Fibroblast of skin of left quadriceps (primary cell): ENCODE results near the gene SLC12A8.

Experiments used
- DNase-seq, 2 experiments: peaks; one replicate each; pipeline ENCODE4 v3.0.0-alpha.2; 2013; ENCODE audit warnings: low read depth in 2 of 2

Gene SLC12A8, protein sequence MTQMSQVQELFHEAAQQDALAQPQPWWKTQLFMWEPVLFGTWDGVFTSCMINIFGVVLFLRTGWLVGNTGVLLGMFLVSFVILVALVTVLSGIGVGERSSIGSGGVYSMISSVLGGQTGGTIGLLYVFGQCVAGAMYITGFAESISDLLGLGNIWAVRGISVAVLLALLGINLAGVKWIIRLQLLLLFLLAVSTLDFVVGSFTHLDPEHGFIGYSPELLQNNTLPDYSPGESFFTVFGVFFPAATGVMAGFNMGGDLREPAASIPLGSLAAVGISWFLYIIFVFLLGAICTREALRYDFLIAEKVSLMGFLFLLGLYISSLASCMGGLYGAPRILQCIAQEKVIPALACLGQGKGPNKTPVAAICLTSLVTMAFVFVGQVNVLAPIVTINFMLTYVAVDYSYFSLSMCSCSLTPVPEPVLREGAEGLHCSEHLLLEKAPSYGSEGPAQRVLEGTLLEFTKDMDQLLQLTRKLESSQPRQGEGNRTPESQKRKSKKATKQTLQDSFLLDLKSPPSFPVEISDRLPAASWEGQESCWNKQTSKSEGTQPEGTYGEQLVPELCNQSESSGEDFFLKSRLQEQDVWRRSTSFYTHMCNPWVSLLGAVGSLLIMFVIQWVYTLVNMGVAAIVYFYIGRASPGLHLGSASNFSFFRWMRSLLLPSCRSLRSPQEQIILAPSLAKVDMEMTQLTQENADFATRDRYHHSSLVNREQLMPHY

DNA sequence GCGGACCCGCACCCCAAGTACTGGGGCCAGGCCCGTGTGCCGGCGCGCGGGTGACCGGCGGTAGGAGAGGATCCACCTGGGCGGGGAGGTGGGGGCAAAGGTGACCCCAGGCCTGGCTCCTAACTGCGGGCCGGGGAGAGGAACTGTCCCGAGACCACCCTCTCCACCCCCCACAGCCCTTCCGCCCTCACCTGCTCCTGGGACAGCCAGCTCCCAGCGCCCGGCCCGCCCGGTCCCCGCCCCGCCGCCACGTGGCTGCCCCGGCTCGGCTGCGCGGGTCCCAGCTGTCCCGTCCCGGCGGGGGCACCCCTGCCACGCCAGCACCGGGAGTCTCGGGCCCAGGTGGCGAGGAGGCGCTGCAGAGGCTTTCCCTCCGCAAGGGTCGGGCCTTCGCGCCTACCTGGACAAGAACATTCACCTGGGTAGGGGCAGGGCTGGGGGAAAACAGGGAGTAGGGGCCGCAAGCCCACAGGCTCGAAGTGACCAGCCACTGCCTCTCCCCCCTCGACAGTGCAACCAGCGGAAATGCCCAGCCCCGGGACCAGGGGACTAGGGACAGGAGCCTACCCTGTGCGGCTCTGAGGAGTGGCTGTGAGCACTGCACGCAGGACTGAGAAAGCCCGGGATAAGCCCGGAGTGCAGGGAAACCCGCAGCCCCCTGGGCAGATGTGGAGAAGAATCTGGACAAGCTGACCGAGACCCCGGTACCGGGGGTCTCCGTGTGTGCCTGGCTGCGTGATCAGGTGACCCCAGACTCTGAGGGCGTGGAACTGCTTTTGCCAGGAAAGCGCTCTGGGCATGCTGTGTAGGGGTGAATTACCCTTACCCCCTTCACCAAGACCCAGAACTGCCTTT lies at the start of gene SLC12A8:
SLC12A8 (minus strand) TSS at position 240 of the 855 bp plus-strand sequence. CDS start 1,399 bp downstream, outside the sequence.
- DNase-seq, result no peak

DNA sequence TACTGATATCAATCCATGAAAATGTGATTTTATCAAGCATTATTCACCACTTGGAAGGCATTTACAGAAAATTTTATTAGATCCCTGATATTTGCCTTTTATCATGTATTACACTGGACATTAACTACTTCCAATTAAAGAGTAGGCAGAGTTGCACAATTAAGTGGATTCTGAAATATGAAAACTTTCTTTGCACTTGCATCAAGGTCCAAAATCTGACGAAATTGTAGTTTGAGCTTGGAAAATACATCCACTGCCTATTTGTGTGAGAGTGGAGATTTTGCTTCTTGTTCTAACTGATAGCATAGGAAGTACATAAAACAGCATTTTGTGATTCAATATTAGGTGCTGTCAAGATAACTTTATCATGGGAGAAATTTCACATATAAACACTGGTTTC lies 49.6 kb upstream of the SLC12A8 start:
- no peak for DNase-seq

DNA sequence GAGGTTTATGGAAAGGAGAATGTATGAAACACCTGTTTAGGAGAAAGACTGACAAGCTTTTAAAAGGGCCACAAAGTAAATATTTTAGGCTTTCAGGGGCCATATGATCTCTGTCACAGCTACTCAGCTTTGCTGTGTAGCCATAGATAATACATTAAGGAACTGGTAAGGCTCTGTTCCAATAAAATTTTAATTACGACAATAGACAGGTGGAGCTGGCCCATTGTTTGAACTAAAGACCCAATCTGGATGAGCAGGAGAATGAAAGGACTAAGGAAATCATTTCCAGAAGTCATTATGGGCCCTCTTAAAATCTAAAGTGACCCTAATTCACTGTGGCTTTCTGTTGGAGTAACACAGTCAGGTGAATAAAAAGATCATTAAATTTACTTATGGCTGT lies 48.5 kb upstream of the SLC12A8 start:
- DNase-seq, result no peak

DNA sequence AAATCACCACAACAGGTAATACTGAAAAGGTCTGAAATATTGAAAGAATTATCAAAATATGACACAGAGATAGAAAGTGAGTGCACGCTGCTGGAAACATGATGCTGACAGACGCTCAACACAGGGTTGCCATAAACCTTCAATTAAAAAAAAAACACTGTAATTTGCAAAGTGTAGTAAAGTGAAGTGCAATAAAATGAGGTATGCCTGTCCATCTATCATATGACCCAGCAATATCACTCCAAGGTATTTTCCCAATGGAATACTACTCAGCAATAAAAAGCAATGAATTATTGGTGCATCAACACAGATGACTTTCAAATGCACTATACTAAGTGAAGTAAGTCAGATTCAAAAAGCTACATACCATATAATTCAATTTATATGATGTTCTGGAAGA lies 47.6 kb upstream of the SLC12A8 start:
- no peak for DNase-seq

DNA sequence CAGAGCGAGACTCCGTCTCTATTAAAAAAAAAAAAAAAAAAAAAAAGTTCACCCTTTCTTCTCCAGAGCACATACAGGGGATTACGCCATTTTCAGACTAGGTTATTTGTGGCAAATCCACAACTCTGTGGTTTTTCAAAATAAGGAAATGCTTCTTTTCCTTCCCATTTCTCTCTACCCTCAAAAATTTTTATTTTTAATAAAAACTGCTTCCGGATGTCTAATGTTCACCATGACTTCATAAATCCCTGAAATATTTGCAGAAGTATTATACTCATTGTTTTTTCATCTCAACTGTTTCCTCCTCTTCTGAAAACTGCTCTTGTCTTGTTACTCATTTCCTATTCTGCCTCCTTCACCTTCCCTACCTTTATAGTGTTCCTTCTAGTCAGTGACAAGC lies 45.0 kb upstream of the SLC12A8 start:
- DNase-seq, result no peak

DNA sequence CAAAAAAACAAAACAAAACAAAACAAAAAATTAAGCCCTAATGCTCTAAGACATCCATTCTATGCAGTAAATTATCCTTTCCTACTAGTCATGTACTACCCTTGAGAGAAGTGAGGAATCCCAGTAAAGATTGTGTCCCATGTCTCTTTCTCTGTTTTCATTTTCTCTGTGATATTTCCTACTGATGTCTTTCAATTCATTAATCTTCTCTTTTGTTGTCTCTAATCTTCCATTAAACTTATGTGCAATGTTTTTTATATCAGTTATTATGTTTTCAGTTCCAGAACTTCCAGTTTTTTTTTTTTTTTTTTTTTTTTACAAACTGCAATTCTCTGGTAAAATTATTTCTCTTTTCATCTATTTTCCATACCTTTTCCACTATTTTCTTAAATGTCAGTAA lies 44.1 kb upstream of the SLC12A8 start:
- no peak for DNase-seq

DNA sequence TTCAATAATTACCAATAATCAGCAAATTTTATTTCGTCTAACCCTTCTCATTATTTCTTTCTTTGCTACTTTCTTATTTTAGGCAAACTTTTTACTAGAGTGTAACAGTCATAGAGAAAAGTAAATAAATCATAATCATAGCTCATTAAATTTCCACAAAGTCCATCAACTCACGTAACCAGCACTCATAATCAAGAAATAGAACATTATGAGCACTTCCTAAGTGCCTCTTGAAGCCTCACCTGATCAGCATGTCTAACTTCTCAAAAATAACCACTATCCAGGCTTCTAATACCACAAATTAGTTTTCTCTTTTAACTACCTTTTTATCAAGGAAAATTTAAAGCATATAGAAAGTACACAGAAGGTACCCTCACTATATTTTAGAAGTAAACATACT lies 38.4 kb upstream of the SLC12A8 start:
- no peak for DNase-seq

DNA sequence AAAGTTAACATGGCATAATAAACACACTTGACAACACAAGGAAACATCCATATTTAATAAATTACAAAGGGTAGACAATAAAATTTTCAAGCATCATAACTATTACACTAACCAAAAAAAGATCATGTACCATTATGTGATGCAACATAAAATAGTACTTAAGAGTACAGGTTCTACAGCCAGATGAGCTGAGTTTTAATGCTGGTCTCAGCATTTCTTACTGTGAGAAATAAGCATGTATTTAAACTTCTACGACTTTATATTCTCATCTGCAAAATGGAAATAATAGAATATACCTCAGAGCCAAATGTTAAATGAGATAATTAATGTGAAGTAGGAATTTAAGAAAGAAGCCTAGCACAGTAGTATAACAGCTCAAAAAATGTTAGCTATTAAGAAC lies 33.7 kb upstream of the SLC12A8 start:
- DNase-seq, result no peak

DNA sequence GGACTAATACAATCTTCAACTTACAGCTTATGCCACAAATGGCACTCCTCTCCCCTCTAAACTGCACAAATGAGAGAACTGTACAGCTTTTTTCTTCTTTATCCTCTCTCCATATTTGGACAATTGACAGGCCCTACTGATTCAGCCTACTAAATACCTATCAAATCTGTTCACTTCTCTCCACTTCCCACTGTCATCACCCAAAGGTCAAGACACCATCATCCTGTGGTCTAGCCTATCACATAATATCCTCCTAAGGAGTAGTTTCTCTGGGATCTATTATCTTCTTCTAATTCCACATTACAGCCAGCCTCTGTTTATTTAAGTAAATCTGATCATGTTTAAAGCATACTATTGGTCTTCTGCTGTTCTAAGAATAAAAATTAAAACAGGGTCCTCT lies 33.0 kb upstream of the SLC12A8 start:
- DNase-seq, result peak; percentile 19 to 20

DNA sequence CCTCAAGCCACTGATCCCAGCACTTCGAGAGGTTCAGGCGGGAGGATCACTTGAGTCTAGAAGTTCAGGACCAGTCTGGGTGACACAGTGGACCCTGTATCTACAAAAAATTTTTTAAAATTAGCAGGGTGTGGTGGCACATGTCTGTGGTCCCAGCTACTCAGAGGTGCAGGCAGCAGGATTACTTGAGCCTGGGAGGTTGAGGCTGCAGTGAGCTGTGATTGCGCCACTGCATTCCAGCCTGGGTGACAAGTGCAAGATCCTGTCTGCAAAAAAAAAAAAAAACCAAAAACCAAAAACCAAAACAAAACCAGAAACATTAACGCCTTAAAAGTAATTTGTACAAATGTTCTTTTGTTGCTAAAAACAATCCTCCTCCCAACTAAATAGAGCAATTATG lies 27.9 kb upstream of the SLC12A8 start:
- DNase-seq, result no peak

DNA sequence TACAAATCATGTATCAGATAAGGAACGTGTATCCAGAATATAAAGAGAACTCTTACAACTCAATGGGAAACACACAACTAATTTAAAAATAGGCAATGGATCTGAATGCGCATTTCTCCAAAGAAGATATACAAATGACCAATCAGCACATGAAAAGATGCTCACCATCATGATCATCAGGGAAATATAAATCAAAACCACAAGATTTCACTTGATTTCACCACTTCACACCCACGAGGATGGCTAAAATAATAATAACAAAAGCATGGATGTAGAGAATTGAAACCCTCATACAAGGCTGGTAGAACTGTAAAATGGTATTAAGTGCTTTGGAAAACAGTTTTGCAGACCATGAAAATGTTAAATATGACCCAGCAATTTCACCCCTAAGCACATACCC lies 26.7 kb upstream of the SLC12A8 start:
- DNase-seq, result no peak

DNA sequence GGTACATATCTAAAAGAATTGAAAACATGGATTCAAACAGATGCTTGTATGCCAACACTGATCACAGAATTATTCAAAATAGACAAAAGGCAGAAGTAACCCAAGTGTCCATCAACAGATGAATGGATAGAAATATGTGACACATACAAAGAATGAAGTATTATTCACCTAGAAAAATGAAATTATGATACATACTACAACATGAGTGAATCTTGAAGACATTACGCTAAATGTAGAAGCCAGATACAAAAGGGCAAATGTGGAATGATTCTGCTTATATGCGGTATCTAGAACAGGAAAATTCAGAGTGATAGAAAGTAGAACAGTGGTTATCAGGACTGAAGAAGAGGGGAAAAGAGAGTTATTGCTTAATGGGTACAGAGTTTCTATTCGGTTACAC lies 26.2 kb upstream of the SLC12A8 start:
- no peak for DNase-seq

DNA sequence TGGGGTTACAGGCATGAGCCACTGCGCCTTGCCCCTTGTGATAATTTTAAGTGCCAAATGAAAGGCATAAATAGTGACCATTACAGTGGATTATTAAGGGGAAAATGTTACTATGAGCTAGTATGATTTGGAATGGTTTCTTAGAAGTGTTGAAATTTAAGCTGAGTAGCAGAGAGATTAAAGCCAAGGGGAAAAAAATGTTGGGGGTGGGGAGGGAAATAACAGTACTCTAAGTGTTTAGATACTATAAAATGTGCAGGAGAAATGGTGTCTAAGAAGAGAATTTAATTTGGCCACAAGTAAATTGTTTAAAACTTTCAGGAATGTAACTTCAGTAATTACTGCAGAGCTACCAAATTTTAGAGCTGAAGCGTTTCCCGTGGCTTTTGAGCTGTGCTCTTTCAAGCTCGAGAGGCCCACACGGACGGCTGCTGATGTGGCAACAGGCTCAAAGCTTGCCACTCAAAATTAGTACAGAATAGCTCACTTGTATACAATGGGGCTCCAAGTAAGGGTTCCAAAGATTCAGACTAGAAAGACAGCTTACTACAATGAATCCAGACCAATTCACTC lies 23.9 kb upstream of the SLC12A8 start:
- peak; percentile 49 to 57 for DNase-seq

DNA sequence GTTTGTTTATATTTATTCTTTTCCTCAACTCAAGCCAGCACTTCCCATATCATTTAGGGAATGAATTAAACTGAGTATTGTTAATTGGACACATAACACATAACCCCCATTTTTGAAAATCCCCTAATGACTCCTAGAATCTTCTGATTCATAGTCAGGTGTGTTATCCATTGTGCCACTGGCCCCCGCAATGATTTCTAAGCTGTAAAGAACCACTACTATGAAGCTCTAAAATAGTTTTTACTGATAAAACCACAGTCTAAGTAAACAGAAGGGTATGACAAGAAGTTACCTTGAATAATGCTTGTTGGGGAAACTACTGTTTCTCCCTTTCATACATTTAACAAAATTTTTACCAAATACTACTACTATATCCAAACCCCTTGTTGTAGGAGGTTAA lies 22.3 kb upstream of the SLC12A8 start:
- no peak for DNase-seq

DNA sequence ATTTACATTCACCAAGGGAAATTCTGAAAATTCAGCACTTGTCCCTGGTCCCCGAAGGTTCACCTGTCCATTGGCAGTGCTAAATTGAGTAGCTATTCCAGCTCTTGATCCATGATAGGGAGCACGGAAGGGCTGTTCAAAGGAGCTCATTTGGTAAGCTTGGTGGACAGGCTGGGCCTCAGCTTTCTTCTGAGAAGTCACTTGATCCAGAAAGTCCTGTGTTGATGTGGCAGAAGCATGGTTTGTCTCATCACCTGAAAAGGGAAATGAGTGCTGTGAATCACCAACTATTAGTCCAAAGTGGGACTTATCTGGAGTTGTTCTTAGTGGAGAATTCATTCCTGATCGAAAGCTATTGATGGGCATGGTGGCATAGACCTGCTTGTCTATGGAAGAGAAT lies 19.9 kb upstream of the SLC12A8 start:
- no peak for DNase-seq

DNA sequence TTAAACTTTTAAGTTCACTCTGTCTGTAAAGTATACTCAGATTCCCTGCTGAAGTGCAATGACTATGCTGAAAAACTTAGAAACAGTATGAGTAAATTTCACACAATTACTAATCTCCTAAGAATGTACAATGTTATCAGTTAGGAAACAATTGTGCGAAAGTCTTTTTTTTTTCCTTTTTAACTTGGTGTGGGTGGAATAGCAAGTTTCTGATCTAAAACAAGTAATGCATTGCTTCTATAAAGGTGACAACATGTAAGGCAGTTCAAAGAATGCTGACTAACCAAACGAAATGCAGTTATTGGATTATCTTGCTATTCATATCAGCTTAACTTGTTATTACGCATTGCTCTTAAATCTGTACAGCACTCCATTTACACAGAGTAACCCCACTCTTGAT lies 19.3 kb upstream of the SLC12A8 start:
- peak; percentile 43 to 47 for DNase-seq

DNA sequence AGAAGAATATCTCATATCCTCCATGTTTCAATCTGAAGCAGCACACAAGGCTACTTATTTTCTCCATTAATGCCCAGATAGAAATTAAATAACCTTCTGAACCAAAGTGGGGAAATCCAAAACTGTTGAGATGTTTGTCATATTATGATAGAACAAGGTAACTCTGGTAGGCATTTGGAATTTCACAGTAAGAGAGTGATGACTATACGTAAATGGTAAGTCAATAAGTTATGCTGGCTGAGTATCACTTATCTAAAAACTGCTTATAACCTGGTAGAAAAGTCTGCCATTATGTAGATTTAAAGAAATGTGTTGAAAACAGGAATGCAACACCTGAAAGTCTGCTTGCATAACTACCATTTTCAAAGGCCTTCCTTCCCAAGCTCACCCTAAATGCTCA lies 17.2 kb upstream of the SLC12A8 start:
- no peak for DNase-seq

DNA sequence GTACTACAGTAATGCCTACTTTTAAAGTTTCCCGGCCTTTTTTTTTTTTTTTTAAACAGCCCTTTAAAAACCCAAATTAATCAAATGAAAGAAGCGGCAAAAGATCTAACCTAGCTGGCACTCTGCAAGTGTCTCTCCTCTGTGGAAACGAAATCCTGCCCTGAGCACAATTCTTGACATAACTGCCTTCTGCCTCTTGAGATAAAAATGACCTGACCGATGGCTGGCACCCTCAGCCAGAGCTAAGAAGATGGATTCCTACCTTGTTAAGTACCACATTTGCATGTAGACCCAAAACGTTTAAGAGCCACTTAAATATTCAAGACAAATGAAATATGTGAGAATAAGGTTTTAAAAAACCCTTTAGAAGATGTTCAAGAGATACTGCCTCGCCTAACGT lies 16.6 kb upstream of the SLC12A8 start:
- DNase-seq, result no peak

DNA sequence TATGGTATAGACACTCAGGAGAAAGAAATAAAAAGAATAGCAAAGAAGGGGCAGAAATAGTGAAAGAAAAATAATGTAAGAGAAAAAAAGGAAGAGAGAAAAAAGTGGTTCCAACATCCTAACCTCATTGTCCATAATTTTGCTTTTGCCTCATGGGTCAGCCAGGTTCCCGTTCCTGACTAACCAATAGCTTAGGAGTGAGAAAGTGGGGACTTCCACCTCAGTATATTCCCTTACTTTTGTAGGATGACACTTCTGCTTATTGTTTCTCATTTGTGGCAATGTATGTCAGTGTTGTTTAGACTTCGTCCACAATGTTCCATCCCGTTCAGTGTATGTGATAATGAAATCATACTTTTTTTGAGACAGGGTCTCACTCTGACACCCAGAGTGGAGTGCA lies 9.3 kb upstream of the SLC12A8 start:
- DNase-seq, result no peak

DNA sequence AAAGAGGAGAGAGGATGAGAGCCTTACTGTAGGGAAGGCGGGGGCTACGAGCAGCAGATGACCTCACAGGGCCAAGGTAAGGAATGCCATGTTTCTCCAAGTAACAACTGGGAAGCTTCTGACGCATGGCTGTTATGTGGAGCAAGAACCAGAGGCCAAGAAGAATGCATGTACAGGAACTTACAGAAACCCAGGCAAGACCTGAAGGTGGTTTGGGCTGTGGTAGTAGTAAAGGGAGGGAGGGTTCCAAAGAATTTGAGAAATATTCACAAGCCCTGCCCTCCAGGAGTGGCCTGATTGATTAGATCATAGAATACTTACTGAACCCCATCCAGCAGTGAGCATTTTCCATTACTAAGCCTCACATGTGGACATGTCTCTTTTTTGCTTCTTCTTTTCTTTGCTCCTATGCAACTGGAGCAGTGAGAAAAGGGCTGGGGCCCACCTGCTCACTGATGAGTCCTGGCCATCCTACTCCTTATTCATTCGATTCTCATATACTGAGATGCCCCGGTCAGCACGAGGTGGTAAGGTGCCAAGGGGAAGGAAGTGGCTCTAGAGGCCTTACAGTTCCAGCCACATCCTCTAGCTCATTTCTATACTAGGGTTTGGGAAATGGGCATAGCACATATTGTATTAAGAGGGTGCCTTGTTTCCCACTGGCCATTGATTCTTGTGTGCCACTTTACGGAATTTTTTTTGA lies 8.3 kb upstream of the SLC12A8 start:
- DNase-seq, result no peak

DNA sequence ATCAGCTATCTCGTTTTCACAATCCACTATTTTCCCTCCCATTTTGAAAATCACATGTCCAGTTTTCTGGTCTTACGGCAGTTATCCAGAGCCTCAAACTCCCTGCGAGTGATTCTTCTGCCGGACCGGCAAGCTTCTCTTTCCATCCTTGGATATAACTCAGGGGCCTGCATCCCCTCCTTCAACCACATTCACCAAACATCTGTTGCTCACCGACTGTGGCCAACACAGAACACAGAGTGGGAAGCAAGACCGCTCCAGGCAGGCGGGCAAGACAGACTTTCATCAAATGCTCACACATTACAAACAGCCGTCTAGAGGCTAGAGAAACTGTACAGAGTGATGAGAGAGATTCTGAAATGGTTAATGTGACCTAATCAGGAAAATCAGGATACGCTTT lies 7.6 kb upstream of the SLC12A8 start:
- no peak for DNase-seq
